ENCODE measurements around the gene TMBIM4.

Gene TMBIM4

DNA sequence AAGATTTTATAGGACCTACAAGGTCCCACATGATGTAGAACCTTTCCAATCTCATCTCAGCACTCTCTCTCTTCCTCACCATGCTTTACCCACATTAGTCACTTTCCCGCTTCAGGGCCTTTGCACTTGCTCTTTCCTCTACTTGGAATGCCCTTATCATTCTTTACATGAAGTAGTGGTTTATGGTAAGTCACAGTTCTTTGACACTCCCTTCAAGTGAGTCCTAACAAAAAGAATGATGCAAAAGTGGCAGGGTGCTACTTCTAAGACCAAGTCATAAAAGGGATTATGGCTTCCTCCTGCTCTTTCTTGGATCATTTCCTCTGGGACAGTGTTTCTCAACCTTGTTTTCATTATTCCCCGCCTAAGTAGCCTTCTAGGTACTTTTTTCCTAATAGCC is 13.1 kb downstream of the TMBIM4 start:
- Histone ChIP-seq H3K9me3 (ENCODE audit: control insufficient read depth, insufficient read depth, low read depth, low read length) (no peaks in the 10 kb centered on the region), H3K36me3 (ENCODE audit: control insufficient read depth in 2 of 2, insufficient read depth in 1 of 2, low read length in 2 of 2) (peaks cover 0 to 6% of the 10 kb centered on the region in 2 experiments; a peak in 1 of 3 replicates), H3K4me3 (ENCODE audit: low read depth, low read length) (no peak overlapping the region), H3K27ac (ENCODE audit: extremely low read depth, low read depth, low read length) (no peak overlapping the region), H3K4me1 (ENCODE audit: control insufficient read depth, insufficient read depth, low read length) (no peaks in the 10 kb centered on the region)
- ChIA-PET POLR2A (interaction anchor here (1.4 kb wide), 1 partner anchor 13 kb away, joined by 4 read pairs; the partner anchor contains the start of gene TMBIM4), CTCF (interaction anchor here (0.9 kb wide), 1 partner anchor 11 kb away, joined by 3 read pairs; no protein-coding TSS in a partner anchor)
- TF ChIP-seq ZNF623 (tag by site-specific recombination; IDR thresholded peaks at IDR 0.05): peak; percentile 45
- no peak for TF ChIP-seq ZFHX2 (tag by site-specific recombination; conservative IDR thresholded peaks at IDR 0.05)

DNA sequence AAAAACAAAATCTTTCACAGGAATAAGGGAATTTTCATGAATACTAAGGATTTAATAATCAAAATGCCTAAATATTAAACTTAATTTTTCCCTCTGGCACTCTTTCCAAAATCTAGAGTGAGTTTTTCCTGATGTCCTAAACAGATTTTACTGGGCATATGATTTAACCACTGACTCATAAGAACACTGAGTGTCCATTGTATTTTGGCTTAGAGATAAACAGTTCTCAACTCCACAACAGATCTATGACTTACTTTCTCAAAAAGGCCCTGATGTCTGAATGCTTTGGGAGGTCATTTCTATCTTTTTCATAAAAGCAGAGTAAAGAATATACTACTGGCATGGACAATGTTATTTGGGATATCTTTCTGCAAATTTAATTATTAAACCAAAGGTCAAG is 15.0 kb downstream of the TMBIM4 start:
- peaks cover 0 to 2% of the 10 kb centered on the region in 2 experiments; a peak in 1 of 3 replicates for H3K36me3 ChIP-seq (ENCODE audit: control insufficient read depth in 2 of 2, insufficient read depth in 1 of 2, low read length in 2 of 2)
- CTCF ChIA-PET: no interaction called here
- H3K27ac ChIP-seq (ENCODE audit: extremely low read depth, low read depth, low read length): no peak overlapping the region
- H3K4me3 ChIP-seq (ENCODE audit: low read depth, low read length): no peak overlapping the region
- POLR2A ChIA-PET: no interaction called here
- no peaks in the 10 kb centered on the region for H3K4me1 ChIP-seq (ENCODE audit: control insufficient read depth, insufficient read depth, low read length)
- TF ChIP-seq ZNF621 (tag by site-specific recombination; IDR thresholded peaks at IDR 0.05) (no peak), ZNF211 (tag by site-specific recombination; IDR thresholded peaks at IDR 0.05; ENCODE audit: low read depth) (no peak), ZFP3 (tag by site-specific recombination; IDR thresholded peaks at IDR 0.05; ENCODE audit: low read depth) (no peak), ZSCAN30 (tag by site-specific recombination; IDR thresholded peaks at IDR 0.05) (no peak), ZNF837 (tag by site-specific recombination; IDR thresholded peaks at IDR 0.05) (no peak), ZXDB (tag by site-specific recombination; IDR thresholded peaks at IDR 0.05) (no peak), ZNF175 (tag by site-specific recombination; IDR thresholded peaks at IDR 0.05) (no peak), KLF16 (tag by site-specific recombination; IDR thresholded peaks at IDR 0.05) (no peak), ZNF473 (tag by site-specific recombination; IDR thresholded peaks at IDR 0.05) (no peak), BCL11A (tag by site-specific recombination; IDR thresholded peaks at IDR 0.05; ENCODE audit: low read depth) (no peak), ZNF433 (tag by site-specific recombination; IDR thresholded peaks at IDR 0.05; ENCODE audit: low read depth) (no peak), ZNF571 (tag by site-specific recombination; IDR thresholded peaks at IDR 0.05) (no peak), ZNF623 (tag by site-specific recombination; IDR thresholded peaks at IDR 0.05) (no peak), ZBTB1 (tag by site-specific recombination; IDR thresholded peaks at IDR 0.05) (no peak), ZNF501 (tag by site-specific recombination; IDR thresholded peaks at IDR 0.05) (no peak)
- TF ChIP-seq, protein P1, sequence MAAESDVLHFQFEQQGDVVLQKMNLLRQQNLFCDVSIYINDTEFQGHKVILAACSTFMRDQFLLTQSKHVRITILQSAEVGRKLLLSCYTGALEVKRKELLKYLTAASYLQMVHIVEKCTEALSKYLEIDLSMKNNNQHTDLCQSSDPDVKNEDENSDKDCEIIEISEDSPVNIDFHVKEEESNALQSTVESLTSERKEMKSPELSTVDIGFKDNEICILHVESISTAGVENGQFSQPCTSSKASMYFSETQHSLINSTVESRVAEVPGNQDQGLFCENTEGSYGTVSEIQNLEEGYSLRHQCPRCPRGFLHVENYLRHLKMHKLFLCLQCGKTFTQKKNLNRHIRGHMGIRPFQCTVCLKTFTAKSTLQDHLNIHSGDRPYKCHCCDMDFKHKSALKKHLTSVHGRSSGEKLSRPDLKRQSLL (tag by site-specific recombination; IDR thresholded peaks at IDR 0.05): no peak
- TF ChIP-seq, protein P2, sequence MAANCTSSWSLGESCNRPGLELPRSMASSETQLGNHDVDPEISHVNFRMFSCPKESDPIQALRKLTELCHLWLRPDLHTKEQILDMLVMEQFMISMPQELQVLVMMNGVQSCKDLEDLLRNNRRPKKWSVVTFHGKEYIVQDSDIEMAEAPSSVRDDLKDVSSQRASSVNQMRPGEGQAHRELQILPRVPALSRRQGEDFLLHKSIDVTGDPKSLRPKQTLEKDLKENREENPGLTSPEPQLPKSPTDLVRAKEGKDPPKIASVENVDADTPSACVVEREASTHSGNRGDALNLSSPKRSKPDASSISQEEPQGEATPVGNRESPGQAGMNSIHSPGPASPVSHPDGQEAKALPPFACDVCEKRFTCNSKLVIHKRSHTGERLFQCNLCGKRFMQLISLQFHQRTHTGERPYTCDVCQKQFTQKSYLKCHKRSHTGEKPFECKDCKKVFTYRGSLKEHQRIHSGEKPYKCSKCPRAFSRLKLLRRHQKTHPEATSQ (tag by site-specific recombination; IDR thresholded peaks at IDR 0.05): no peak
- TF ChIP-seq, protein P3, sequence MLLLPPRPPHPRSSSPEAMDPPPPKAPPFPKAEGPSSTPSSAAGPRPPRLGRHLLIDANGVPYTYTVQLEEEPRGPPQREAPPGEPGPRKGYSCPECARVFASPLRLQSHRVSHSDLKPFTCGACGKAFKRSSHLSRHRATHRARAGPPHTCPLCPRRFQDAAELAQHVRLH (tag by site-specific recombination; IDR thresholded peaks at IDR 0.05): no peak
- TF ChIP-seq, protein P4, sequence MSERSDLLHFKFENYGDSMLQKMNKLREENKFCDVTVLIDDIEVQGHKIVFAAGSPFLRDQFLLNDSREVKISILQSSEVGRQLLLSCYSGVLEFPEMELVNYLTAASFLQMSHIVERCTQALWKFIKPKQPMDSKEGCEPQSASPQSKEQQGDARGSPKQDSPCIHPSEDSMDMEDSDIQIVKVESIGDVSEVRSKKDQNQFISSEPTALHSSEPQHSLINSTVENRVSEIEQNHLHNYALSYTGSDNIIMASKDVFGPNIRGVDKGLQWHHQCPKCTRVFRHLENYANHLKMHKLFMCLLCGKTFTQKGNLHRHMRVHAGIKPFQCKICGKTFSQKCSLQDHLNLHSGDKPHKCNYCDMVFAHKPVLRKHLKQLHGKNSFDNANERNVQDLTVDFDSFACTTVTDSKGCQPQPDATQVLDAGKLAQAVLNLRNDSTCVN (tag by site-specific recombination; optimal IDR thresholded peaks at IDR 0.05): no peak
- H3K9me3 ChIP-seq (ENCODE audit: control insufficient read depth, insufficient read depth, low read depth, low read length): no peaks in the 10 kb centered on the region
